OCI-LY7 (cell line): Measurements from ENCODE around the gene POLR2L.

Source experiments
- EZH2phosphoT487 ChIP-seq: fragments of 200-600 bp; sonication (generic); IDR thresholded peaks from 2 replicates; pipeline ENCODE4 v1.6.1; 2018; ENCODE audit warnings: low read depth, borderline replicate concordance, mild to moderate bottlenecking, mixed run types, antibody characterized with exemption, low read length, moderate library complexity, mixed read lengths
- TF ChIP-seq, protein P1 (sequence below): fragments of 200-600 bp; sonication (generic); conservative IDR thresholded peaks from 2 replicates; pipeline ENCODE4 v1.5.1; 2014; ENCODE audit warnings: mild to moderate bottlenecking, antibody characterized with exemption, low read length, moderate library complexity, mixed read lengths

- TF ChIP-seq EZH2phosphoT487: no peak
- TF ChIP-seq, protein P1, sequence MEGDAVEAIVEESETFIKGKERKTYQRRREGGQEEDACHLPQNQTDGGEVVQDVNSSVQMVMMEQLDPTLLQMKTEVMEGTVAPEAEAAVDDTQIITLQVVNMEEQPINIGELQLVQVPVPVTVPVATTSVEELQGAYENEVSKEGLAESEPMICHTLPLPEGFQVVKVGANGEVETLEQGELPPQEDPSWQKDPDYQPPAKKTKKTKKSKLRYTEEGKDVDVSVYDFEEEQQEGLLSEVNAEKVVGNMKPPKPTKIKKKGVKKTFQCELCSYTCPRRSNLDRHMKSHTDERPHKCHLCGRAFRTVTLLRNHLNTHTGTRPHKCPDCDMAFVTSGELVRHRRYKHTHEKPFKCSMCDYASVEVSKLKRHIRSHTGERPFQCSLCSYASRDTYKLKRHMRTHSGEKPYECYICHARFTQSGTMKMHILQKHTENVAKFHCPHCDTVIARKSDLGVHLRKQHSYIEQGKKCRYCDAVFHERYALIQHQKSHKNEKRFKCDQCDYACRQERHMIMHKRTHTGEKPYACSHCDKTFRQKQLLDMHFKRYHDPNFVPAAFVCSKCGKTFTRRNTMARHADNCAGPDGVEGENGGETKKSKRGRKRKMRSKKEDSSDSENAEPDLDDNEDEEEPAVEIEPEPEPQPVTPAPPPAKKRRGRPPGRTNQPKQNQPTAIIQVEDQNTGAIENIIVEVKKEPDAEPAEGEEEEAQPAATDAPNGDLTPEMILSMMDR: no peak
Measured at GRCh38 chr11:824292-824880, 17.9 kb downstream of the POLR2L start.
